ENCODE data around the gene NFE2L2. TPM values are rescaled to one million over a fixed set of nuclear protein-coding genes. Genes with fewer than 3 reads are reported as not detected.
A peak's percentile ranks its signal among the peaks of the same experiment; 100 is the strongest.
"Not testable (repeated sequence)": the region's sequence is repeated elsewhere in the genome, so short reads cannot be mapped to it uniquely, and the experiment has no call there.

Gene NFE2L2
- total RNA-seq, 2 experiments from 2014 or later, result 61.3 to 64.3 TPM

DNA sequence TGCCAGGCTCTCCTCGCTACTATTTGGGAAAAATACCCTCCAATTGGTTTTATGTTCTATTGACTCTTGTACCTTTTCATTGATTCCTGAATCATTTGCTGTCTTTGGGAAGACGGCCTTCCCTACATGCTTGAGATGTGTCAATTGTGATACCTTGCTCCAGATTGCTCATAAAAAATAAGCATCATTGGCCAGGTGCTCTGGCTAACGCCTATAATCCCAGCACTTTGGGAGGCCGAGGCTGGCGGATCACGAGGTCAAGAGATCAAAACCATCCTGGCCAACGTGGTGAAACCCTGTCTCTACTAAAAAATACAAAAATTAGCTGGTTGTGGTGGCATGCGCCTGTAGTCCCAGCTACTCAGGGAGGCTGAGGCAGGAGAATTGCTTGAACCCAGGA lies 2.4 kb upstream of the NFE2L2 start:
- H3K9me3 Mint-ChIP-seq (ENCODE audit: insufficient read depth); DNase-seq; ATAC-seq; H3K27me3 Mint-ChIP-seq (ENCODE audit: low read depth): not testable (repeated sequence)
- Mint-ChIP-seq H3K36me3 (ENCODE audit: low read depth) (peaks cover 28% of the 10 kb centered on the region), H3K27ac (peak overlapping the region; percentile 100), H3K4me3 (peak overlapping the region; percentile 10), H3K4me1 (ENCODE audit: low read depth) (peaks cover 52% of the 10 kb centered on the region)
- ChIA-PET POLR2A (interaction anchor here (0.6 to 5.4 kb wide), 4 partner anchors 16 to 101 kb away, joined by 3 to 143 read pairs (median 38); no protein-coding TSS in a partner anchor), CTCF (interaction anchor here (4.3 to 11.2 kb wide), 7 partner anchors 15 to 102 kb away, joined by 32 to 140 read pairs (median 84); no protein-coding TSS in a partner anchor)

DNA sequence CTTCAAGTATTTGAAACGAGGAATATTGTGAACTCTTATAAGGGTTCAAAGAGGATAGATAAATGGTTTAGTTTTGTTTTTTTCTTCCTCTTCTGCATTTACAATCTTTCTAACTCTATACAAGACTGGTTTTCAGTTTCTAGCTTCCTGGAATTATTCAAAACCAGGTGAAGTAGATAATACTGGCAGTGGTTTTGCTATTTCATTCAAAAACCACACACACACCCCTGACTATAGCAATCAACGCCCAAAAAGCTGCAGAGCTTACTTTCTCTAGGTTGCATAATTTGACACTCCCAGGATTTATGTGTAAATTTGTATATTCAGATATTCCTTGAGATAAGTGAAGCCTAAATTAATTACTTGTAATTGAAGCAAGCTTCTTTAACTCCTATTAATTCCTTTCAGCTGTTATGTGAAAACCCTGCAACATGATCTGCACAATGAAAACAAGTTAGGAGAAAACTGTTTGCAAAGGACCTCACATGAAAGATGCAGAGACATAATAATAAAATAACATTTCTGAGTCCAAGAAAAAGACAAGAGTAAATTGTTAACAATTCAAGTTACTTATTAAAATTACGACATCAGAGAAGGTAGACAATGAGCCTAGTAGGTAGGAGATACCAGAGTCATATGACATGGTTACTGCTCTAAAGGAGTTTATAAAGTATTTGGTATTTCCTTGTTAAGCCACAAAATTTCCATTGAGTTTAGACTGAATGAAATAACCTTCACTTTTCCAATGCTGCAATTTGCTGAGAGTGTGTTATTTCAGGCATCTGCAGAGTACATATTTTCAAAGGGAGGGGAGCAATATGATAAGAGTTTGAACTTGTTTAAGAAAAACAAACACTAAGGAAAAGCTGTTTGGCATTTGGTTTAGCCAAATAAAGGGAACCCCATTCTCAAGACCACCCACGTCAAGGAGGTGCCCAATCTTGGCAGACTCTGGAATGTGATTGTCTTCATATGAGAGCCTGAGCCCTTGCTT lies 1.6 kb upstream of the NFE2L2 start:
- H3K9me3 Mint-ChIP-seq (ENCODE audit: insufficient read depth), result no peaks in the 10 kb centered on the region
- DNase-seq (peak; percentile 44), ATAC-seq (peak; percentile 6)
- H3K36me3 Mint-ChIP-seq (ENCODE audit: low read depth), result peaks cover 37% of the 10 kb centered on the region
- H3K27ac Mint-ChIP-seq, result peak overlapping the region; percentile 100
- CTCF ChIA-PET, result interaction anchor here (0.7 to 11.2 kb wide), 15 partner anchors 9 to 459 kb away, joined by 3 to 140 read pairs (median 30); no protein-coding TSS in a partner anchor
- H3K4me1 Mint-ChIP-seq (ENCODE audit: low read depth), result peaks cover 52% of the 10 kb centered on the region
- H3K4me3 Mint-ChIP-seq, result peak overlapping the region; percentile 86
- POLR2A ChIA-PET, result interaction anchor here (0.6 to 5.4 kb wide), 11 partner anchors 14 to 127 kb away, joined by 3 to 143 read pairs (median 25); partner anchors contain the start of genes AGPS and HNRNPA3
- H3K27me3 Mint-ChIP-seq (ENCODE audit: low read depth), result no peaks in the 10 kb centered on the region

DNA sequence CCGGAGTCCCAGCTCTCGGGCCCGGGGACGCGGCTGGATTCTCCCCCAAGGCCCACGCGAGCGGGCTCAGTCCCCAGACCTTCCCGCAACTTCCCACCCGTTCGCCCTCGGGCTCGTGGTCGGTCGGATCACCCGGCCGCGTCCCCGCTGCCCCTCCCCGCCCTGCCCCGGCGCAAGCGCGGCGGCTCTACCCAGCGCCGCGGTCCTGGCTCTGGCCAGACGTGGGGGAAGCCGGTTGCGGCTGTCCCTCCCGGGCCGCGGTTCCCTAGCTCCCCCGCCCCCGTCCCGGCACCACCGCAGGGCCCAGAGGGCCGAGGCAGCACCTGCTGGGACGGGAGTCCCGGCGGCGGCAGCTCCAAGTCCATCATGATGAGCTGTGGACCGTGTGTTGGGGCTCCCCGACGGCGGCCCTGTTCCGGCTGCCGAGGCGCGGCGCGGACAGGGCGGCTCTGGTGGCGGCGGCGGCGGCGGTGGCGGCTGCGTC lies 276 bp downstream of the NFE2L2 start:
- DNase-seq (no peak), ATAC-seq (no peak)
- Mint-ChIP-seq H3K36me3 (ENCODE audit: low read depth) (peaks cover 42% of the 10 kb centered on the region), H3K9me3 (ENCODE audit: insufficient read depth) (no peaks in the 10 kb centered on the region), H3K4me3 (peak overlapping the region; percentile 86), H3K27me3 (ENCODE audit: low read depth) (no peaks in the 10 kb centered on the region), H3K4me1 (ENCODE audit: low read depth) (peaks cover 49% of the 10 kb centered on the region), H3K27ac (peak overlapping the region; percentile 100)
- CTCF ChIA-PET, result interaction anchor here (0.9 to 11.2 kb wide), 35 partner anchors 9 to 438 kb away, joined by 3 to 140 read pairs (median 6); partner anchors contain the start of gene HNRNPA3
- POLR2A ChIA-PET, result interaction anchor here (0.7 to 5.4 kb wide), 42 partner anchors 9 to 1187 kb away, joined by 3 to 143 read pairs (median 6); partner anchors contain the start of genes AGPS, HNRNPA3, PJVK and PRKRA

- Mint-ChIP-seq H3K4me1 (ENCODE audit: low read depth) (peaks cover 52% of the 10 kb centered on the region), H3K27me3 (ENCODE audit: low read depth) (no peaks in the 10 kb centered on the region), H3K4me3 (peak overlapping the region; percentile 86), H3K27ac (peak overlapping the region; percentile 100), H3K36me3 (ENCODE audit: low read depth) (peaks cover 48% of the 10 kb centered on the region), H3K9me3 (ENCODE audit: insufficient read depth) (no peaks in the 10 kb centered on the region)
- POLR2A ChIA-PET, result interaction anchor here (0.5 to 5.4 kb wide), 34 partner anchors 10 to 1188 kb away, joined by 3 to 143 read pairs (median 9); partner anchors contain the start of genes AGPS, HNRNPA3, PJVK and PRKRA
- peak; percentile 95 for DNase-seq
- CTCF ChIA-PET, result interaction anchor here (0.6 to 11.2 kb wide), 36 partner anchors 9 to 410 kb away, joined by 3 to 140 read pairs (median 6); partner anchors contain the start of gene HNRNPA3
- peak; percentile 68 for ATAC-seq
Observed at GRCh38 chr2:177263451-177264208, 897 bp downstream of the NFE2L2 start.

DNA sequence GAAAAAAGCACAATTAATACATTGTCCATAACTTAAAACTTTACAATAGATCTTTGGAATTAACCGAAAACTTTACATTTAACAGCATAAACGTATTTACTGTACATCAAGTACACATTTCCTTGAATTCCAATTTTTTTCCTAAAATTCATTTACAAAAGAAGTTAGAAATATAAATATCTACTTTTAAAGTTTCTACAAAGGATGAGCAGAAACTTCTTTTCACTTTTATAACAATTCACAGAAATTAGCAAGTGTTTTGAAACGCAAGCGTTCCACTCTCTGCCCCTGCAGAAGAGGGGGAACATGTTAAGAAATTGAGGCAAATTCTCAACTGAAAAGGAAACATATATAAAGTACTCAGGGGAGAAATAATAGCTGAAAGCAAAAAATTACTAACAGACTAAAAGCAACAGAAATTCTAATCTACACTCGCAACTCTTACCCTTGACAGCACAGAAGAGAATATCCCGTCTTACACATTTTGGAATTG lies 1.5 kb downstream of the NFE2L2 start:
- Mint-ChIP-seq H3K4me1 (ENCODE audit: low read depth) (peaks cover 58% of the 10 kb centered on the region), H3K27ac (peak overlapping the region; percentile 100), H3K36me3 (ENCODE audit: low read depth) (peaks cover 54% of the 10 kb centered on the region), H3K9me3 (ENCODE audit: insufficient read depth) (peaks cover 5% of the 10 kb centered on the region), H3K27me3 (ENCODE audit: low read depth) (no peaks in the 10 kb centered on the region), H3K4me3 (peak overlapping the region; percentile 86)
- POLR2A ChIA-PET, result interaction anchor here (0.5 to 5.4 kb wide), 28 partner anchors 10 to 130 kb away, joined by 3 to 143 read pairs (median 18); partner anchors contain the start of genes AGPS and HNRNPA3
- DNase-seq, result no peak
- no peak for ATAC-seq
- CTCF ChIA-PET, result interaction anchor here (0.6 to 11.2 kb wide), 34 partner anchors 8 to 143 kb away, joined by 3 to 140 read pairs (median 6); partner anchors contain the start of gene HNRNPA3

DNA sequence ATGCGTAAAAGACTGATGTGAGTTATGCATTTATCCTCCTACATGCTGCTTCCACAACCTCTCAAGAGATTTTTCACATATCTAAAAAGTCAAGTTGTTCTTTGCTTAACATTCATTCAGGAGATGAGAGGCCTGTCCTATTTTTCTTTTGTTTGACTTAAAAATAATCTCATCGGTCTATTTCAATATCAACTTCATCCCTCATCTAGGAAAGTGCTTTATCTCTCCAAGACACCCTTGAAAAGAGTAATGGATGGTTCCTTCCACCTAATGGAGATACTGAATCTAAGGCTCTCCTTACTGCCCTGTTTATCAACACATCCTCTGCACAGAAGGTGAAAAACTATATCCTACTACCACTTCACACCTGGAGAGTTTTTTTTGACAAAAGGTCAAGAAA lies 2.4 kb downstream of the NFE2L2 start:
- peaks cover 58% of the 10 kb centered on the region for H3K36me3 Mint-ChIP-seq (ENCODE audit: low read depth)
- peaks cover 5% of the 10 kb centered on the region for H3K9me3 Mint-ChIP-seq (ENCODE audit: insufficient read depth)
- ChIA-PET CTCF (interaction anchor here (1.3 to 7.9 kb wide), 8 partner anchors 11 to 144 kb away, joined by 3 to 140 read pairs (median 32); partner anchors contain the start of gene HNRNPA3), POLR2A (interaction anchor here (1.2 to 4.5 kb wide), 5 partner anchors 10 to 50 kb away, joined by 5 to 97 read pairs (median 33); partner anchors contain the start of gene HNRNPA3)
- H3K4me1 Mint-ChIP-seq (ENCODE audit: low read depth), result peaks cover 59% of the 10 kb centered on the region
- peak overlapping the region; percentile 86 for H3K4me3 Mint-ChIP-seq
- ATAC-seq (no peak), DNase-seq (no peak)
- H3K27ac Mint-ChIP-seq, result peak overlapping the region; percentile 94
- no peaks in the 10 kb centered on the region for H3K27me3 Mint-ChIP-seq (ENCODE audit: low read depth)

DNA sequence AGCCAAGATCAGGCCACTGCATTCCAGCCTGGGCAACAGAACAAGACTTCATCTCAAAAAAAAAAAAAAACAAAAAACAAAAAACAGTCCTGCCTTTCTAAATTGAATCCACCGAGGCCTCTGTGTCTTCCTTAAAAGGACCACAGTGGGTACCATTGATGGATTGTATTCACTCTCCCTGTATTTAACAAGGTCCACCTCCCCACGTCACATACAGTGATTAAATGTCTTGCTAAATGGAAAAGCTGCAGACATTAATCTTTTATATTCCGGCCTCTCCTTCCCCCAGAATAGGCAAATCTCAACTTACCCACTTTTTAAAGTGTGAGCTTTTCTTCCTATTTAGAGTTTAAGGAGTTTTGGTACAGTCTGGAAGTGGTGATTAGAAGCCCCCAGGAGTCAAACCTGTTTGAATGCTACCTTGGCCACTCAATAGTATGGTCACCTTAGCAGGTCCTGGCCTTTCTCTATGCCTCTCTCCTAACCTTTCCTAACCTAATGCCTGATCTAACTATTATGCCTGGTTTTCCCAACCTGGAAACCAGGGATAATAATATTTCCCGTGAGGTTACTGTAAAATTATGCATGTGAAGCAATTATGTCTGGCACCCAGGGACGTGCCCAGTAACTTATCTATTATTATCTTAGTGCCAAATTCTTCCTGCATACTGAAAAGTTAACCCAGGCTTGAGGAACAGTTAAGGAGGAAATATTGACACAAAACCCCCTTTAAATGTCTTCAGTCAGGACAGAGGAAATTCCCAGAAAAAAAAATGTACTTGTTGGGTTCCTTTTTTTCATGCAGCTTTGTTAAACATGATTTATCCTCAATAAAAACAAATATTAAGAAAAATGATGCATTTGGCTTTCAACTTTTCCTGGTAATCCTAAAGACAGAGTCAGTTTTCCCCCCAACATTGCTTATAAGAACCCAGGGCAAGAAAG lies 3.1 kb downstream of the NFE2L2 start:
- peaks cover 58% of the 10 kb centered on the region for H3K36me3 Mint-ChIP-seq (ENCODE audit: low read depth)
- DNase-seq, result no peak
- ChIA-PET POLR2A (interaction anchor here (1.2 to 2.6 kb wide), 2 partner anchors 22 to 38 kb away, joined by 5 to 8 read pairs; no protein-coding TSS in a partner anchor), CTCF (interaction anchor here (1.2 to 7.7 kb wide), 6 partner anchors 11 to 131 kb away, joined by 3 to 105 read pairs (median 4); partner anchors contain the start of gene AGPS)
- peaks cover 59% of the 10 kb centered on the region for H3K4me1 Mint-ChIP-seq (ENCODE audit: low read depth)
- H3K27me3 Mint-ChIP-seq (ENCODE audit: low read depth), result no peaks in the 10 kb centered on the region
- H3K4me3 Mint-ChIP-seq, result peak overlapping the region; percentile 86
- peaks cover 5% of the 10 kb centered on the region for H3K9me3 Mint-ChIP-seq (ENCODE audit: insufficient read depth)
- peak overlapping the region; percentile 94 for H3K27ac Mint-ChIP-seq
- no peak for ATAC-seq

- H3K4me1 Mint-ChIP-seq (ENCODE audit: low read depth), result peaks cover 60% of the 10 kb centered on the region
- ATAC-seq (no peak), DNase-seq (no peak)
- peak overlapping the region; percentile 29 for H3K4me3 Mint-ChIP-seq
- H3K9me3 Mint-ChIP-seq (ENCODE audit: insufficient read depth), result peaks cover 5% of the 10 kb centered on the region
- CTCF ChIA-PET, result interaction anchor here (1.0 to 7.7 kb wide), 7 partner anchors 10 to 835 kb away, joined by 3 to 105 read pairs (median 4); partner anchors contain the start of gene AGPS
- no peak overlapping the region for H3K27ac Mint-ChIP-seq
- peaks cover 63% of the 10 kb centered on the region for H3K36me3 Mint-ChIP-seq (ENCODE audit: low read depth)
- no peaks in the 10 kb centered on the region for H3K27me3 Mint-ChIP-seq (ENCODE audit: low read depth)
- POLR2A ChIA-PET, result interaction anchor here (0.6 to 0.7 kb wide), 2 partner anchors 22 to 97 kb away, joined by 3 to 4 read pairs; no protein-coding TSS in a partner anchor
Observed at GRCh38 chr2:177260379-177260778, 4.1 kb downstream of the NFE2L2 start.

DNA sequence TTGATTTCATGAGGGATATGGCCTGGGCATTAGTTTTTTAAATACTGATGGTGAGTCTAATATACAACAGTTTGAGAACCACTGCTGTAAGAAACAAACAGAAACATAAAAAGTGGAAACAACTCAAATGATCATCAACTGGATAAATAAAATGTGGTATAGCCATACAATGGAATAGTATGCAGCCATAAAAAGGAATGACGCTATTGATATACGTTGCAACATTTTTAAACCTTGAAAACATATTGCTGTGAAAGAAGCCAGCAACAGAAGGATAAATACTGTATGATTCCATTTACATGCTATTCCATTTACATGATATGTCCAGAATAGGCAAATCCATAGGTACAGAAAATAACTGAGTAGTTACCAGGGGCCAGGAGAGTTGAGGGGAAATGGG lies 6.5 kb downstream of the NFE2L2 start:
- no peaks in the 10 kb centered on the region for H3K27me3 Mint-ChIP-seq (ENCODE audit: low read depth)
- H3K9me3 Mint-ChIP-seq (ENCODE audit: insufficient read depth), result peaks cover 5% of the 10 kb centered on the region
- ChIA-PET CTCF (no interaction called here), POLR2A (no interaction called here)
- DNase-seq (no peak), ATAC-seq (no peak)
- peaks cover 70% of the 10 kb centered on the region for H3K36me3 Mint-ChIP-seq (ENCODE audit: low read depth)
- H3K27ac Mint-ChIP-seq, result no peak overlapping the region
- H3K4me1 Mint-ChIP-seq (ENCODE audit: low read depth), result peaks cover 81% of the 10 kb centered on the region
- no peak overlapping the region for H3K4me3 Mint-ChIP-seq

- no peak for DNase-seq
- H3K36me3 Mint-ChIP-seq (ENCODE audit: low read depth), result peaks cover 71% of the 10 kb centered on the region
- peaks cover 87% of the 10 kb centered on the region for H3K4me1 Mint-ChIP-seq (ENCODE audit: low read depth)
- H3K27ac Mint-ChIP-seq, result no peak overlapping the region
- H3K4me3 Mint-ChIP-seq, result no peak overlapping the region
- H3K27me3 Mint-ChIP-seq (ENCODE audit: low read depth), result no peaks in the 10 kb centered on the region
- ChIA-PET POLR2A (no interaction called here), CTCF (interaction anchor here (1.0 to 1.5 kb wide), 3 partner anchors 8 to 93 kb away, joined by 3 to 4 read pairs (median 4); no protein-coding TSS in a partner anchor)
- no peak for ATAC-seq
- H3K9me3 Mint-ChIP-seq (ENCODE audit: insufficient read depth), result peaks cover 5% of the 10 kb centered on the region
Observed at GRCh38 chr2:177257471-177257870, 7.1 kb downstream of the NFE2L2 start.

All from activated CD8-positive, alpha-beta T cell treated with anti-CD3 and anti-CD28 coated beads, Interleukin-2, amount 10 ng/mL, durations not matched to agents 7 days and 5 days (primary cell).